NCI-H2196 (cell line): ENCODE measurements around the gene LAMC2.
A peak's percentile ranks its signal among the peaks of the same experiment; 100 is the strongest.
"Not testable (repeated sequence)": the region's sequence is repeated elsewhere in the genome, so short reads cannot be mapped to it uniquely, and the experiment has no call there.

ENCODE experiments used
- DNase-seq: peaks from one replicate; lab custom pipeline; 2025; ENCODE audit not compliant: unreplicated experiment; lab: John Stamatoyannopoulos, UW

Gene LAMC2

DNA sequence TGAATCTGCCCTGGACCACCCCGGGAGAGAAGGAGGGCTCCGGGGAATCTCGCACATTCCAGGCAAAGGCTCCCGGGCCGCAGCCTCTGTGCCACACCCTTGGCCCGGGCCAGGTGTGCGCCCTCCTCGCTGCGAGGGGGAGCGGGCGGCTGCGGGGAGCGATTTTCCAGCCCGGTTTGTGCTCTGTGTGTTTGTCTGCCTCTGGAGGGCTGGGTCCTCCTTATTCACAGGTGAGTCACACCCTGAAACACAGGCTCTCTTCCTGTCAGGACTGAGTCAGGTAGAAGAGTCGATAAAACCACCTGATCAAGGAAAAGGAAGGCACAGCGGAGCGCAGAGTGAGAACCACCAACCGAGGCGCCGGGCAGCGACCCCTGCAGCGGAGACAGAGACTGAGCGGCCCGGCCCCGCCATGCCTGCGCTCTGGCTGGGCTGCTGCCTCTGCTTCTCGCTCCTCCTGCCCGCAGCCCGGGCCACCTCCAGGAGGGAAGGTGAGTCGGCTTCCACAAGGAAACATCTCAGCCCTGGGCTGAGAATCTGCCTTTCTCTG lies at the start of gene LAMC2:
Gene LAMC2 (plus strand): TSS at position 324 of the 550 bp plus-strand sequence. CDS start 89 bp downstream, at position 413.
- no peak for DNase-seq

DNA sequence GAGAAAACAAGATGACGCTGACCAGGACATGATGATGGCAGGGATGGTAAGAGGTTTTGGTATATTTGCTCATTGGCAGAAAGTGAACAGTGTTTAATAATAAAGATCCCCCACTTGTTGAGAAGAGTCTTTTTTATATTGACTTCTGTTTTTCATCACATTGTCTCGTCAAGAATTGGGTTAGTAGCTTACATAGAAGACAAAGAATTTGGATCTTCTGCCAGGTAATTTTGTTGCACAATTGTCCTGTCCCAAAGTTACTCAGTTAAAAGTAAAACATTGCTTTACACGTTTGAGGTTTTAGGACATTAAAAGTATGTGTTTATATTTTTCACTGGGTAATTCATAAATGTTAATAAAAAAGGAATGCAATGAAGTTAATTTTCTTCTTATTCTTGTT lies 48.3 kb upstream of the LAMC2 start:
- no peak for DNase-seq

DNA sequence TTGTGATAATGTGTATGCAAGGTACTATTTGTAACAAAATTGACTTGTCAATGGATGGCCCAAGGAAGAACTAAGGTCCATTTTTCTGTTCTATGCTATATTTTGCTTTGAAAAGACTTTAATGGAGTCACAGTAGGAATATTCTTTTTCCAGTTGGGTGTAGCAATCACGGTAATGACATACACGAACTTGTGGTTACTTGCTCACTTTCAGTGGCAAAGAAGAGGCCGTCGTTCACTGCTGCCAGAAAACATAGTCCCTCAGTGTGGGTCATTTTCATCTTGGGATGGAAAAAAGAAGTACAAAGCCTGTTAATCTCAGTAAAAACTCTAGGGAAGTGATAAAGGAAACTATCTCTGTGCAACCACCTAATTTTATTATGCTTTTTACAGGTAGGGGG lies 47.8 kb upstream of the LAMC2 start:
- DNase-seq, result no peak

DNA sequence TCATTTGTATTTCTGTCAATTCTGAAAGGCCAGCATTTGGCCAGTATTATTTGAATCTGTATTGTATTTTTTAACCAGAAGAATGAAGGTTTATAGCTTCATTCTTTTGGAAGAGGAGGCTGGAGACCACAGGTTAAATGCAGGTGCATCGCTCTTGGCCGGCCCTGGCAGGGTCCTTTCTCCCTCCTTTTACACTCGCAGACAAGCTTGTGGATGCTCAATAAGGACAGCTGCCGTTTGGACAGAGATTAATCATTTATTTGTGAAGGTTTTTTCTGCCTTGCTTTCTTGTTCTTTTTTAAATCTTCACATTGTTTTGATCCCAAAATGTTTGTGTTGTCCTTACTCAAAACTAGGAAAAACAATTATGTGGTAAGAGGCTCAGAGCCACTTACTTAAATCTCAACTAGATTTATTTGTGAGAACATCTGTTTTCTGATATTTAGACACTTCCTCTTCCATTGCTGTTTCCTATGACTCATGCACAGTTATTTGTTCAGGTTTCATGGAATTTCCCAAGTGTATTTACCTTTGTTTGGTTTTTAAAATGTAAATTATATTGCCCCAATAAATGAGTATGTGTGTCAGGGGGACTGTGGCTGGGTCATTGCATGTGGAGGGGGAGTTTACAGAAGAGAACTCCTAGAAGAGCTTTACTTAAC lies 46.7 kb upstream of the LAMC2 start:
- DNase-seq, result no peak

DNA sequence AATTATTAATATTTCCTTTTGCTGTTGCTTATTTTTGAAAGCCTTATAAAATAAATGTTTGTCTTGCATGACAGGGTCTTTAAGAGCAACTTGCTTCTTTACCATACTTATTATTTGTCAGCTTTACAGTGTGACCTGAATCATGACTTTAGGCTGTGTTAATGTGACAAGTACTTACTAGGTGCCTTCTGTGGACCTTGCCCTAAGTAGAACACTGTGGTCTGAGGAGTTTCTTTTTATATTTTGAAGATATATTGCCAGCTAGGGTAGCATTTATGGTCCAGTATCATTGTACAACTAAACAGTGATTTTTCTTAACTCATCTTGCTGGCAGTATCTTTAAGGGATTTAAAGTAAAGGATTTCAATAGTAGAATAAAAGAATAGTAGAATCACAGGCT lies 45.4 kb upstream of the LAMC2 start:
- no peak for DNase-seq

DNA sequence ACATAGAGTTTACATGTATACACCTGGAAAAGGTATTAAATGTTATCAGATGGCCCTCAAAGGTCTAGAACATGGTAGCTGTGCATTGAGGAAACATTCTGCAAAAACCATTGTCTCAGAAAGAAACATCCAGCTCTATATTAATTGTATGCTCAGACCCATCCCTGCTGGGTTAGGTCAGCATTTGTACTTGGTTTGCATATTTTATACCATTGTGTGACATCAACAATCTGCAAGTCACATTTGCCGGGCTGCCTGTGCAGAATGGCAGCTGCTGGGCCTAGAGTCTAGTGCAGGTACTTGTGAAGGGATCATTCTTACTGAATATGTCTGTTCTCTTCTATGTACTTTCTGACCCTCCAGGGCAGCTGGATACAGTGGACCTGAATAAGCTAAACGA lies 43.9 kb upstream of the LAMC2 start:
- DNase-seq, result no peak

DNA sequence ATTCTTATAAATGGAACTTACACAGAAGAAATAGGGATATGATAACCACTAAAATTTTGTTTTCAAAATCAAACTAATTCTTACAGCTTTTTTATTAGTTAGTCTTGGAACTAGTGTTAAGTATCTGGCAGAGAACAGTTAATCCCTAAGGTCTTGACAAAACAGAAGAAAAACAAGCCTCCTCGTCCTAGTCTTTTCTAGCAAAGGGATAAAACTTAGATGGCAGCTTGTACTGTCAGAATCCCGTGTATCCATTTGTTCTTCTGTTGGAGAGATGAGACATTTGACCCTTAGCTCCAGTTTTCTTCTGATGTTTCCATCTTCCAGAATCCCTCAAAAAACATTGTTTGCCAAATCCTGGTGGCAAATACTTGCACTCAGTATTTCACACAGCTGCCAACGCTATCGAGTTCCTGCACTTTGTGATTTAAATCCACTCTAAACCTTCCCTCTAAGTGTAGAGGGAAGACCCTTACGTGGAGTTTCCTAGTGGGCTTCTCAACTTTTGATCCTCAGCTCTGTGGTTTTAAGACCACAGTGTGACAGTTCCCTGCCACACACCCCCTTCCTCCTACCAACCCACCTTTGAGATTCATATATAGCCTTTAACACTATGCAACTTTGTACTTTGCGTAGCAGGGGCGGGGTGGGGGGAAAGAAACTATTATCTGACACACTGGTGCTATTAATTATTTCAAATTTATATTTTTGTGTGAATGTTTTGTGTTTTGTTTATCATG lies 42.3 kb upstream of the LAMC2 start:
- no peak for DNase-seq

DNA sequence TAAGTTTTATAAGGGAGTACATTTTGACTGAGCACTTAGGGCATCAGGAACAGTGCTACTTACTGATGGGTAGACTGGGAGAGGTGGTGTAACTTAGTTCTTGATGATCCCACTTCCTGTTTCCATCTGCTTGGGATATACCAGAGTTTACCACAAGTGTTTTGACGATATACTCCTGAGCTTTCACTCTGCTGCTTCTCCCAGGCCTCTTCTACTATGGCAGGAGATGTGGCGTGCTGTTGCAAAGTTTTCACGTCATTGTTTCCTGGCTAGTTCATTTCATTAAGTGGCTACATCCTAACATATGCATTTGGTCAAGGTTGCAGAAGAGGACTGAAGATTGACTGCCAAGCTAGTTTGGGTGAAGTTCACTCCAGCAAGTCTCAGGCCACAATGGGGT lies 41.3 kb upstream of the LAMC2 start:
- DNase-seq, result no peak

DNA sequence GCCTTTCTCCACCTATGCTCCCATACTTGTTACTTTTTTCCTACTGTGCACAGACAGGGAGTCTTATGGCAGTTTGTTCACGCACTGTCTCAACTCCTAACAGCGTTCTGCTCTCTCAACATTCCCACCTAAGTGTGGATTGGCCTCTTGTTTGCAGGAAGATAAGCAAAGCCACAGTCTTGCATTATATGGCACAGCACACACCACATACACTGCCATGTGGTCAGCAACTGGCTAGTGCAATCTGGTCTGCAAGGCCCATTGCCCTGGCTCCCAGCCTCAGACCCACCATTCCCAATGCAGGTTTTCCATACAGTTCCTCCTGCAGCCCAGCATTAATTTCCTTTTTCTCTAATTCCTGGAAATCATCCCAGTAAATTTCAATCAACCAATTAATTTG lies 38.3 kb upstream of the LAMC2 start:
- no peak for DNase-seq

DNA sequence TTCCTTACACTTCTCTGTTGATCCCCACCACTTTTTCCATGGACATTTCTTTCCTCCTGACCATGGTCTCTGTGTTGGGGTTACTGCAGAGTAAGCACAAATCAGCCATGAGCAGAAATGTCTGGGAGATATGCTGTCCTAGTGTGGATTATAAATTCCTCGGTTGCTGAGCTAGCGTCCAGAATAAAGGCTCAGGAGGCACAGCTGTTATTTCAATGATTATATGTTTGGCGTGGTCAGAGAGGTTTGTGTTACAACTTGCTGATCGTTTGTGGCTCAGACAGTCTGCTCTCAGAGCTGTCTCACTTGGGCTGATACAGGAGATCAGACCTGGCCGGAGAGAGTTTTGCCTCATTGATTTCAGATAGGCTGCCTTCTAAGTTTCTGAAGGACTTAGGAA lies 37.5 kb upstream of the LAMC2 start:
- no peak for DNase-seq

DNA sequence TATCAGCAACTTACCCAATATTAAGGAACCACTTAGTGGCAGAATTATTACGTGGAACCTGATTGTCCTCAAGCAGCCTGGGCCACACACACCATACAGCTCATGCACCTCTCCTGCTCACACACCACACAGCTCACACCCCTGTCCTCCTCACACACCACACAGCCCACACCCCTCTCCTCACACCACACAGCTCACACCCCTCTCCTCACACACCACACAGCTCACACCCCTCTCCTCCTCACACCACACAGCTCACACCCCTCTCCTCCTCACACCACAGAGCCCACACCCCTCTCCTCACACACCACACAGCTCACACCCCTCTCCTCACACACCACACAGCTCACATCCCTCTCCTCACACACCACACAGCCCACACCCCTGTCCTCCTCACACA lies 36.8 kb upstream of the LAMC2 start:
- DNase-seq, result no peak

DNA sequence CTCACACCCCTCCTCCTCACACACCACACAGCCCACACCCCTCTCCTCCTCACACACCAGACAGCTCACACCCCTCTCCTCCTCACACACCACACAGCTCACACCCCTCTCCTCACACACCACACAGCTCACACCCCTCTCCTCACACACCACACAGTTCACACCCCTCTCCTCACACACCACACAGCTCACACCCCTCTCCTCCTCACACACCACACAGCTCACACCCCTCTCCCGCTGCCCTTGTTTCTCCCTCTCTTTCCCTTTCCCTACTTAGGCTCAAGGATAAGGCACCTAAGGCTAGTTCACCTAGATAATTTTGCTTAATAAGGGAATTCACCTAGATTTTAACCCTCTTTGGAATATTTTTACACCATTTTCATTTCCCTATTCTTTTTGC lies 36.0 kb upstream of the LAMC2 start:
- not testable (repeated sequence) for DNase-seq

DNA sequence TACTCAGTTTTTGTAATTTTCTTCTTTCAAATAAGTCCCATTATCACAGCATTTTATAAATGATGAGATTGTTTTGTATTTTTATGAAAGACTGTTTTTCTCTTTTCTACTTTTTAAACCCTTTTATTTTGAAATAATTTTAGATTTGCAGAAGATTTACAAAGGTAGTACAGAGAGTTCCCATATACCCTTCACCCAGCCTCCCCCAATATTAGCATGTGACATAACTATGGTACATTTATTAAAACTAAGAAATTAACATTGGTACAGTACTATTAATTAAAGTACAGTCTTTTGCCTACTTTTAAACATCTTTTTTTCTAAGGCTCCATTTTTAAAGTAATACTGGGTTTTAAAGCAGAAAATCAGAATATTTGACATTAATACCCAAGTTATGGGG lies 35.6 kb upstream of the LAMC2 start:
- no peak for DNase-seq

DNA sequence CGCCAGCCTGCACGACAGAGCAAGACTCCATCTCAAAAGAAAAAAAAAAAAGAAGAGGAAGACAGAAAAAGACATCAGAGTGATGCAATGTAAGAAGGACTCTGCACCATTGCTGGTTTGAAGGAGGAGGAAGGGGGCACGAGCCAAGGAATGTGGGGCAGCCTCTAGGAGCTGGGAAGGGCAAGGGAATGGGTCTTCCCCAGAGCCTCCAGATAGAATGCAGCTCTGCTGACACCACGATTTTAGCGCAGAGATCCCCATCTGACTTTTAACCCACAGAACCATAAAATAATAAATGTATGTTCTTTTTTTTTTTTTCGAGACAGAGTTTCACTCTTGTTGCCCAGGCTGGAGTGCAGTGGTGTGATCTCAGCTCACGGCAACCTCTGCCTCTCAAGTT lies 33.9 kb upstream of the LAMC2 start:
- DNase-seq, result no peak

DNA sequence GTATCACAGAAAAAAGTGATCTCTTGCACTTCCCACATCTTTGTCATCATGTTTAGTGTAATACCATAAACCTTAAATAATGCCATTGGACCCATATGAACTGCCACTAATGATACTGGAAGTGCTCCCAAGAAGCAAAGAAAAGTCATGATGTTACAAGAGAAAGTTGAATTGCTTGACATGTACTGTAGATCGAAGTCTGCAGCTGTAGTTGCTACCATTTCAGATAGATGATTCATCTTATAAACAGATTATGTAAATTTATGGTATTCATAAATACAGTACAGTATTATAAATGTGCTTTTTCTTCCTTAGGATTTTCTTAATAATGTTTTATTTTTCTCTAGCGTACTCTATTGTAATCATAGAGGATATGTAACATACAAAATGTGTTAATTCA lies 30.1 kb upstream of the LAMC2 start:
- DNase-seq, result no peak

DNA sequence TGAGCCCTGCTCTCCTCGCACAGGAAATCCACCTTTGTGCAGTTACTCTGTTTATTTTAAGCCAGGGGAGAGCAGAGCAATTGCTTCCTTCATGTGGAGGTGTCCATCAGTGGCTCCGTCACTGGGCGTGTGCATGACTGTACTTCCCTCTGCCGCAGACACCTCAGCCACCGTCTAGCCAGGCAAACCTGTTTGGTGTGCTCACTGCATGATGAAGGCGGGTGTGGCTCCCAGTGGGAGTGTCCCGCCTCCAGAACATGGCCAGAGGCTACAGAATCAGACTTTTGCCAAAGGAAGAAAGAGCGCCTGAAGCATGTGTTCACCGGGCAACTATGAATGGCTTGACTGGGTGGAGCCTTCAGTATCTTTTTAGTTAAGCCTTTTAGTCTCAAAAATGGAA lies 26.1 kb upstream of the LAMC2 start:
- peak; percentile 16 for DNase-seq

DNA sequence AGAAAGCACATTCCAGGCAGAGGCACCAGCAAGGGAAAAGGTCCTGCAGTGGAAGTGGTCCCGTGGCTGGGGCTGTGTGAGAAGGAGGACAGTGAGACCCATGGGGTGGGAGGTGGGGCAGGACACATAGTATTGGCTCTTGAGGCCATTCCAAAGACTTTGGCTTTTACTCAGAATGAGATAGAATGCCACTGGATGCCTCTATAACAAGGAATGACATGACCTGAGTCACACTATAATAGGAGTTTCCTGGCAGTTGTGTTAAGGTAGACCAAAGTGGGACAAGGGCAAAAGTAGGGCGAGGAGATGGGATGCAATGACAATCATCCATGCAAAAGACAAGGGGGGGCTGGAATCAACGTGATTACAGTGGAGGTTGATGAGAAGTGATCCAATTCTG lies 24.7 kb upstream of the LAMC2 start:
- no peak for DNase-seq

DNA sequence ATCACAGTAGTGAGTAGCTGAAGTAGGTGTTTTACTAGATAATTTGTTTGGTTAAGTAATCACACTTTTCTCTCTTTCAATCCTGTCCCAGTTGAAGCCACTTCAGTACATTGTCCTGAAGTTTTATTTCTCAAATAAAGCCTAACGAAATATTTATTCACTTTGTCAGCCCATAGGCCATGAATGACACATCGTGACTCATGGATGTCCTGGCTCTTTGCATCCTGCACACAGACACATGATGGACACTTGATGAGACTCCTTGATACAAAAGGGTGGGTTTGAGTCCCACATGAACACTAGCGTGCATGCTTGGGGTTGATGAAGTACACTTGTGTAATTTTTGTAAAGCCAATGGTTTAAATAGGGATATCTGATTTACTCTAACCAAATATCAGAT lies 22.7 kb upstream of the LAMC2 start:
- DNase-seq, result no peak

DNA sequence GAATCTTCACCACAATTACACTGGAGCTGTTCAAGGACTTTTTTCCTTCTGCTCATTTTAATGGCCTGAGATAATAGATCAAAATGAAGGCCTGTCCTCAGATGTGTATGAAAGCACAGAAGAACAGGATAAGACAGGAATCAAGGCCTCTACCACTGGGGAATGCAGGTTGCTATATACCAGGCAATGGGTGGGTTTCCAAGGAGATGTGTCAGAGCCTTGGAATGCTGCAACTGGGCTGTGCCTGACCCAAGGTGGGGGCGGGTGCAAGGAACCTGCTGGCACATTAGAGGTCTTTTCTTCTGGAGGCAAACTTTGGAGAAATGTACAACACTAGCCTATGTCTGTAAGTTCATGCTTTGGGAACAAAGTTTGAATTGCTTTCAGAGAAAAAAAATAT lies 21.7 kb upstream of the LAMC2 start:
- DNase-seq, result no peak

DNA sequence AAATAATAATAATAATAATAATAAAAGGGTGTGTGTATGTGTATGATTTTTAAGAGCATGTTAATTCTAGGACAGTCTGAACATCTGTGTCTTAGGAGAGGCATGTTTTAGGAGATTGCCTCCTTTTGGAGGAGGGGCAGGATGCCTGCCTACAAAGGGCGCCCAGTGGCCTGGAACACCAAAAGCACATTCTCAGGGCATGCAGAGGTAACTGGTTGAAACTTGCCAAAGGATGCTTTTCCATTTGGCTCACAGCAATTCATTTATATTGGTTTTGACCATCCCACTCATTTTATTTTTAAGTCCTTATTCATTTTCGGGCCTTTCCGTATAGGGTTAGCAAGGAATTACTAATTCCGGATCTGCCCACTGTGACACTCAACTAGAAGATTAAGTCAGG lies 21.1 kb upstream of the LAMC2 start:
- no peak for DNase-seq

DNA sequence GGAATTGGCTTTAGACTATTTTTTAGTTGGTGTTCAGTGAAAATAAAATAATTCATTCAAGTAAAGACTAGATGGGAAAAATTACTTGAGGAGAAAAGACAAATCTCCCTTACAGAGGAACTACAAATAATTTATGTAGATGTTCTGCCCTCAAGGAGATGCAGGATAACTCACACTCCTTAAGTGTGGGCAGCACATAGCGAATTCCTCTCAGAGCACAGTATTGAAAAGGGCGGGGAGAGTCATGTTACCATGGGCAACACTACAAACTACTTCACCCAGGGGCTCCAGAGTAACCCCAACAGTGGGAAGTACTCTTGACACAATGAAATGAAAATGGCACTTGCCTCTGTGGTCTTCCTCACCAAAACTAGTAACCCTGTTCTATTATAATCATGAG lies 20.6 kb upstream of the LAMC2 start:
- no peak for DNase-seq

DNA sequence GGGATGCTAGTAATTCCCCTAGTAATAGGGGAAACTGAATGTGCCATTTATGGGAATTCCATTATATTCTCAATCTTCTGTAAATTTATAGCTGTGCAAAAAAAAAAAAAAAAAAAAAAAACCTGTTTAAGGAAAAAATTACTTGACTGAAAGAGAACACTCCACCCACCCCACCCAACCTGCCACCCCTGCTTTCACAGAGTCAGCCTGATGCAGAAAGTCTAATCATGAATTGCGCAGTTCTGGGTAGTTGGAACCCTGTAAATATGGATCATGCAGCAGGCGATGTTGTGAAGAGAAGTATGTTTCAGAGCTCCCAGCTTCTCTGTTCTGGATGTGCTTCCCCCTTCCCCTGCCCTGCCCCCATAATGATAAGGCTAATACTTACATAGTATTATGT lies 19.6 kb upstream of the LAMC2 start:
- DNase-seq, result no peak

DNA sequence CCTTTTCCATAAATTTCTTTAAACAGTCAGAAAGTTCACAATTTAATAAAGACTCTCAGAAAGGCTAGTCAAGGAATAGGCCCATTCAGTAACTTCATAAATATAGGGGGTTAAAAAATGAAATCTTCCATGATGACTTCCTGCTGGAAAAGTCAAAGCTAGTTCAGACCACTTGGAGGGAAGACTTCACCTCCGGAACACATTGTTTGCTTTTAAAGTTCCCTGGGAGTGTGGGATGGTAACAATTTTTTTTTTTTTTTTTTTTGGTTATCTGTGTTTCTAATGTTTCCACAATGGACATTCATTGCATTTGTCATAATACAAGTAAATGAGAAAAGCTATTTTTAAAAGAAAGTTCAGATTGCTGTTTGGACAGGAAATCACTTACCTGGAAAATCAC lies 18.4 kb upstream of the LAMC2 start:
- no peak for DNase-seq
